Kidney epithelial cell (primary cell): Measurements from ENCODE around the gene PRR16. TPM values are rescaled to one million over a fixed set of nuclear protein-coding genes. Genes with fewer than 3 reads are reported as not detected.

ENCODE experiments used
- DNase-seq: peaks from one replicate; pipeline ENCODE4 v3.0.0-alpha.2; 2010; ENCODE audit warnings: low read depth
- H3K27me3 ChIP-seq: 2 replicates; pipeline ENCODE4 v1.6.0; 2011; ENCODE audit warnings: low read length; ENCODE audit not compliant: control insufficient read depth, insufficient read depth
- H3K36me3 ChIP-seq: 2 replicates; pipeline ENCODE4 v1.5.1; 2011; ENCODE audit warnings: low read length; ENCODE audit not compliant: control insufficient read depth, insufficient read depth
- H3K4me3 ChIP-seq: 2 replicates; pipeline ENCODE4 v1.5.1; 2011; ENCODE audit warnings: low read depth, mild to moderate bottlenecking, control low read depth, low read length
- CTCF ChIP-seq: IDR thresholded peaks from 2 replicates; pipeline ENCODE4 v1.5.1; 2011; ENCODE audit warnings: mild to moderate bottlenecking, moderate library complexity, low read length, control low read depth, inconsistent platforms; ENCODE audit not compliant: insufficient read depth, poor library complexity, severe bottlenecking
- total RNA-seq: library from RNA; depleted of rRNA; stranded (reverse); fragments of >200 nt; gene quantifications from 2 replicates; pipeline ENCODE4 v1.2.3, GENCODE V29; 2015

PRR16 gene
- total RNA-seq, 1 donor from 2014 or later, result 1.0 TPM

GRCh38 chr5:120609570-120609969 is 145.5 kb downstream of the PRR16 start:
- DNase-seq, result no peak

GRCh38 chr5:120610145-120610544 is 146.0 kb downstream of the PRR16 start:
- TF ChIP-seq CTCF, result no peak
- H3K4me3 ChIP-seq, result no peak overlapping the region
- no peaks in the 10 kb centered on the region for H3K27me3 ChIP-seq
- no peaks in the 10 kb centered on the region for H3K36me3 ChIP-seq
- DNase-seq, result no peak

More at GRCh38 chr5:120609570-120609969, 145.5 kb downstream of the PRR16 start:
- no peaks in the 10 kb centered on the region for H3K36me3 ChIP-seq
- TF ChIP-seq CTCF, result no peak
- H3K27me3 ChIP-seq, result no peaks in the 10 kb centered on the region
- no peak overlapping the region for H3K4me3 ChIP-seq

- Histone ChIP-seq H3K27me3 (no peaks in the 10 kb centered on the region), H3K36me3 (no peaks in the 10 kb centered on the region), H3K4me3 (no peak overlapping the region)
- no peak for TF ChIP-seq CTCF
- peak; percentile 23 for DNase-seq
Observed at GRCh38 chr5:120613729-120614128, 149.6 kb downstream of the PRR16 start.

- no peak for TF ChIP-seq CTCF
- peak; percentile 42 for DNase-seq
- H3K27me3 ChIP-seq, result no peaks in the 10 kb centered on the region
Observed at GRCh38 chr5:120614531-120615180, 150.6 kb downstream of the PRR16 start.

GRCh38 chr5:120615967-120616645 is 152.0 kb downstream of the PRR16 start:
- no peaks in the 10 kb centered on the region for H3K27me3 ChIP-seq
- DNase-seq, result peak; percentile 67
- TF ChIP-seq CTCF, result no peak
- no peaks in the 10 kb centered on the region for H3K36me3 ChIP-seq
- H3K4me3 ChIP-seq, result no peak overlapping the region

More at GRCh38 chr5:120614531-120615180, 150.6 kb downstream of the PRR16 start:
- no peak overlapping the region for H3K4me3 ChIP-seq
- H3K36me3 ChIP-seq, result no peaks in the 10 kb centered on the region

GRCh38 chr5:120621339-120621738 is 157.2 kb downstream of the PRR16 start:
- no peak for TF ChIP-seq CTCF
- no peak for DNase-seq
- Histone ChIP-seq H3K4me3 (no peak overlapping the region), H3K36me3 (no peaks in the 10 kb centered on the region), H3K27me3 (no peaks in the 10 kb centered on the region)
